WTC11 (cell line): ENCODE results near the gene CXCL9. TPM values are rescaled to one million over a fixed set of nuclear protein-coding genes. Genes with fewer than 3 reads are reported as not detected.

Experiments used
- ATAC-seq: fragments of 200-7000 bp; cut with Tn5 transposase; 2 replicates; pipeline ENCODE4 v1.10.0; 2021; ENCODE audit warnings: mild to moderate bottlenecking, moderate library complexity
- Bru-seq: library from RNA; stranded (reverse); fragments of 400-500 nt; gene quantifications from one replicate; lab custom pipeline; 2021; lab: Mats Ljungman, UMichigan
- CTCF ChIA-PET: fragments of 300-600 bp; sonication (Branson Sonifier 250); formaldehyde crosslinking; loops from one replicate; lab custom pipeline; 2021; ENCODE audit warnings: antibody characterized with exemption; lab: Charles Lee
- POLR2A ChIA-PET: fragments of 350-600 bp; sonication (Branson Sonifier 250); formaldehyde crosslinking; loops from one replicate; lab custom pipeline; 2021; ENCODE audit warnings: antibody characterized with exemption; lab: Charles Lee
- DNase-seq: peaks from one replicate; pipeline ENCODE4 v3.0.0; 2021; ENCODE audit warnings: low spot score
- H3K27ac Mint-ChIP-seq: 2 replicates; pipeline ENCODE4 v1.8.0; 2021; ENCODE audit warnings: mixed read lengths
- H3K27me3 Mint-ChIP-seq: 2 replicates; pipeline ENCODE4 v1.8.0; 2021; ENCODE audit warnings: low read depth, mild to moderate bottlenecking, moderate library complexity, mixed read lengths
- H3K36me3 Mint-ChIP-seq: 2 replicates; pipeline ENCODE4 v1.8.0; 2021; ENCODE audit warnings: mixed read lengths
- H3K4me1 Mint-ChIP-seq: 2 replicates; pipeline ENCODE4 v1.8.0; 2022; ENCODE audit warnings: mixed read lengths
- H3K4me3 Mint-ChIP-seq: 2 replicates; pipeline ENCODE4 v1.8.0; 2021; ENCODE audit warnings: mild to moderate bottlenecking, moderate library complexity, mixed read lengths
- H3K9me3 Mint-ChIP-seq: 2 replicates; pipeline ENCODE4 v1.8.0; 2021; ENCODE audit warnings: mixed read lengths
- FOXK1 ChIP-seq: sonication (generic); formaldehyde crosslinking; IDR thresholded peaks from 2 replicates; pipeline ENCODE4 v1.8.0; 2022; ENCODE audit warnings: mild to moderate bottlenecking, moderate library complexity, missing genetic modification reagents
- GABPB1 ChIP-seq: sonication (generic); formaldehyde crosslinking; IDR thresholded peaks from 2 replicates; pipeline ENCODE4 v1.8.1; 2023; ENCODE audit warnings: mild to moderate bottlenecking, missing genetic modification reagents
- GRHL2 ChIP-seq: fragments of 250-450 bp; sonication (Bioruptor Pico); IDR thresholded peaks from 2 replicates; pipeline ENCODE4 v1.8.0; 2022; ENCODE audit warnings: mild to moderate bottlenecking, moderate library complexity; ENCODE audit not compliant: insufficient replicate concordance, severe bottlenecking
- SP1 ChIP-seq: sonication (generic); formaldehyde crosslinking; conservative IDR thresholded peaks from 2 replicates; pipeline ENCODE4 v1.8.1; 2022; ENCODE audit warnings: missing genetic modification reagents
- TEAD1 ChIP-seq: sonication (generic); formaldehyde crosslinking; IDR thresholded peaks from 2 replicates; pipeline ENCODE4 v1.8.0; 2022; ENCODE audit warnings: mild to moderate bottlenecking, missing genetic modification reagents
- TEAD4 ChIP-seq: sonication (generic); formaldehyde crosslinking; IDR thresholded peaks from 2 replicates; pipeline ENCODE4 v1.8.0; 2022; ENCODE audit warnings: mild to moderate bottlenecking, missing genetic modification reagents
- ZNF138 ChIP-seq: sonication (generic); formaldehyde crosslinking; conservative IDR thresholded peaks from 2 replicates; pipeline ENCODE4 v1.8.1; 2022; ENCODE audit warnings: mild to moderate bottlenecking, moderate library complexity, missing genetic modification reagents
- long read RNA-seq, 3 experiments: library from RNA in 1 of 3; library from capped mRNA in 1 of 3; library from polyadenylated mRNA in 1 of 3; unstranded in 2 of 3; stranded (forward) in 1 of 3; transcript quantifications; one replicate each; pipeline ENCODE4 v2.0.0, GENCODE V29; 2021
- total RNA-seq: library from RNA; stranded (reverse); gene quantifications from 3 replicates; pipeline ENCODE4 v1.2.3, GENCODE V29; 2021
- TF ChIP-seq, protein P1 (sequence below): fragments of 250-450 bp; sonication (Bioruptor Pico); IDR thresholded peaks from 2 replicates; pipeline ENCODE4 v1.9.0; 2021; ENCODE audit warnings: mild to moderate bottlenecking, borderline replicate concordance
- TF ChIP-seq, protein P2 (sequence below): sonication (generic); formaldehyde crosslinking; IDR thresholded peaks from 2 replicates; pipeline ENCODE4 v1.8.1; 2023; ENCODE audit warnings: mild to moderate bottlenecking, moderate library complexity, missing genetic modification reagents
- TF ChIP-seq, protein P3 (sequence below): sonication (generic); formaldehyde crosslinking; conservative IDR thresholded peaks from 2 replicates; pipeline ENCODE4 v1.8.1; 2023; ENCODE audit warnings: mild to moderate bottlenecking, low read depth, missing genetic modification reagents, moderate library complexity
- TF ChIP-seq, protein P4 (sequence below): sonication (generic); formaldehyde crosslinking; IDR thresholded peaks from 2 replicates; pipeline ENCODE4 v1.8.0; 2022; ENCODE audit warnings: missing genetic modification reagents

Gene CXCL9
- total RNA-seq (0.07 TPM in 1 of 3 replicates, not detected in the others), Bru-seq, nascent RNA (not detected)
- long read RNA-seq, experiment 1: 0 reads
- long read RNA-seq, experiment 2, partial matches to known transcripts: 0 of 1 reads
- long read RNA-seq, experiment 2, other reads (novel, unspliced or antisense): 1 of 1 reads
- long read RNA-seq, experiment 3: 0 reads

DNA sequence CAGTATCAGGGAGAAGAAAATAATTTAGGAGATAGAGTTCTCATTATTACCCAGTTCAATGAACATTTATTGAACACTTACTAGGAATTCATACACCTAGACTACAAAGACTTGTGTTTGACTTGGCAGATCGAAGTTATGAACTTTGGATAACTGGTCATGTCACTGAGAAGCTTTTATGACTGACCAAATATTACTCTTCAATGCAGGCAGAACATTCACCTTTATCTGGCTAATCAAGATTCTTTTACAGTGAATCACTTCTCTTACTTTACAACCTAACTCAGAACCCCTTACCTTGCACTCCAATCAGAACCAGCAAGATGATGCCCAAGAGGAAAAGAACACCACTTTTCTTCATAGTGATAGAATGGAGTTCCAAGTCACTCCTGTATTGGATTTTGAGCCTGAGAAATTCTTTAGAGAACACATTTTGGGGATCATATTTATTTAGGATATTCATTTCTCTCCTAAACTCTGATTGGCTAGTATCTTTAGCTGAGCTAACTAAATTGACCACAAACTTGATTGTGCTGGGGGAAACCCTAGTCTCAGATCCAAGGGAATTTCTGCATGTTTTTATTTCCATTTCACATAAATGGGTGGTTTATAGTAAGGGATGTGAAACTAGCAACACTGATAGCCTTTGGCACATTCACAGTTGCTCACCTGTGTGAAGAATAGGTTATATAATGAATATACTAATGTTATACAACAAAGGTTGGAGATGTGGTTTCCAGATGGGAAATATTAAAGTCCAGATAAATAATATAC is at the start of gene CXCL9:
CXCL9 (minus strand) TSS at position 421 of the 774 bp plus-strand sequence; CDS start at position 361, 60 bp downstream.
- POLR2A ChIA-PET: no interaction called here
- H3K36me3 Mint-ChIP-seq: no peaks in the 10 kb centered on the region

DNA sequence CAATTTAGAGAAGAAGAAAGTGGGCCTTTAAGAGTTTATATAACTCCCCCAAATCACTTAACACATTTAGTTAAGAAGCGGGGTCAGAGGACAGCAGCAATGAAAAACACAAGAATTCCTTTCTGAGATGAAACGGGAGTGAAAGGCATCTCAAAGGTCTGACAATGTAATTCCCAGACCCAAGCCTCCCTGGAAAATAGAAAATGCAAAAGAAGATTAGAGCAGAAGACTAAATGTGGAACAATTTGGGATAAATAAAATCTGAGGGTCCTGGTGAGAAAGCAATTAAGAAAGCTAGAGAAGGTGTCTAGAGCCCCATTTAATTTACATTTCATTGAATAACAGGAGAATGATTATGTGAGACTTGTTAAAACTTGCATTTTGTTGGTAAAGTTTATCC is 48.1 kb upstream of the CXCL9 start:
- H3K27me3 Mint-ChIP-seq: no peaks in the 10 kb centered on the region
- DNase-seq: no peak
- CTCF ChIA-PET: interaction anchor here (1.2 to 3.4 kb wide), 4 partner anchors 31 to 207 kb away, joined by 3 to 23 read pairs (median 8); no protein-coding TSS in a partner anchor
- POLR2A ChIA-PET: no interaction called here
- H3K36me3 Mint-ChIP-seq: no peaks in the 10 kb centered on the region
- no peak overlapping the region for H3K27ac Mint-ChIP-seq
- TF ChIP-seq GRHL2 (CRISPR knock-in tag): no peak
- TF ChIP-seq, protein P1, sequence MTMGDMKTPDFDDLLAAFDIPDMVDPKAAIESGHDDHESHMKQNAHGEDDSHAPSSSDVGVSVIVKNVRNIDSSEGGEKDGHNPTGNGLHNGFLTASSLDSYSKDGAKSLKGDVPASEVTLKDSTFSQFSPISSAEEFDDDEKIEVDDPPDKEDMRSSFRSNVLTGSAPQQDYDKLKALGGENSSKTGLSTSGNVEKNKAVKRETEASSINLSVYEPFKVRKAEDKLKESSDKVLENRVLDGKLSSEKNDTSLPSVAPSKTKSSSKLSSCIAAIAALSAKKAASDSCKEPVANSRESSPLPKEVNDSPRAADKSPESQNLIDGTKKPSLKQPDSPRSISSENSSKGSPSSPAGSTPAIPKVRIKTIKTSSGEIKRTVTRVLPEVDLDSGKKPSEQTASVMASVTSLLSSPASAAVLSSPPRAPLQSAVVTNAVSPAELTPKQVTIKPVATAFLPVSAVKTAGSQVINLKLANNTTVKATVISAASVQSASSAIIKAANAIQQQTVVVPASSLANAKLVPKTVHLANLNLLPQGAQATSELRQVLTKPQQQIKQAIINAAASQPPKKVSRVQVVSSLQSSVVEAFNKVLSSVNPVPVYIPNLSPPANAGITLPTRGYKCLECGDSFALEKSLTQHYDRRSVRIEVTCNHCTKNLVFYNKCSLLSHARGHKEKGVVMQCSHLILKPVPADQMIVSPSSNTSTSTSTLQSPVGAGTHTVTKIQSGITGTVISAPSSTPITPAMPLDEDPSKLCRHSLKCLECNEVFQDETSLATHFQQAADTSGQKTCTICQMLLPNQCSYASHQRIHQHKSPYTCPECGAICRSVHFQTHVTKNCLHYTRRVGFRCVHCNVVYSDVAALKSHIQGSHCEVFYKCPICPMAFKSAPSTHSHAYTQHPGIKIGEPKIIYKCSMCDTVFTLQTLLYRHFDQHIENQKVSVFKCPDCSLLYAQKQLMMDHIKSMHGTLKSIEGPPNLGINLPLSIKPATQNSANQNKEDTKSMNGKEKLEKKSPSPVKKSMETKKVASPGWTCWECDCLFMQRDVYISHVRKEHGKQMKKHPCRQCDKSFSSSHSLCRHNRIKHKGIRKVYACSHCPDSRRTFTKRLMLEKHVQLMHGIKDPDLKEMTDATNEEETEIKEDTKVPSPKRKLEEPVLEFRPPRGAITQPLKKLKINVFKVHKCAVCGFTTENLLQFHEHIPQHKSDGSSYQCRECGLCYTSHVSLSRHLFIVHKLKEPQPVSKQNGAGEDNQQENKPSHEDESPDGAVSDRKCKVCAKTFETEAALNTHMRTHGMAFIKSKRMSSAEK (CRISPR knock-in tag): no peak
- TF ChIP-seq SP1: no peak
- no peak for TF ChIP-seq TEAD1 (CRISPR knock-in tag)
- no peak for TF ChIP-seq GABPB1 (CRISPR knock-in tag)
- TF ChIP-seq, protein P2, sequence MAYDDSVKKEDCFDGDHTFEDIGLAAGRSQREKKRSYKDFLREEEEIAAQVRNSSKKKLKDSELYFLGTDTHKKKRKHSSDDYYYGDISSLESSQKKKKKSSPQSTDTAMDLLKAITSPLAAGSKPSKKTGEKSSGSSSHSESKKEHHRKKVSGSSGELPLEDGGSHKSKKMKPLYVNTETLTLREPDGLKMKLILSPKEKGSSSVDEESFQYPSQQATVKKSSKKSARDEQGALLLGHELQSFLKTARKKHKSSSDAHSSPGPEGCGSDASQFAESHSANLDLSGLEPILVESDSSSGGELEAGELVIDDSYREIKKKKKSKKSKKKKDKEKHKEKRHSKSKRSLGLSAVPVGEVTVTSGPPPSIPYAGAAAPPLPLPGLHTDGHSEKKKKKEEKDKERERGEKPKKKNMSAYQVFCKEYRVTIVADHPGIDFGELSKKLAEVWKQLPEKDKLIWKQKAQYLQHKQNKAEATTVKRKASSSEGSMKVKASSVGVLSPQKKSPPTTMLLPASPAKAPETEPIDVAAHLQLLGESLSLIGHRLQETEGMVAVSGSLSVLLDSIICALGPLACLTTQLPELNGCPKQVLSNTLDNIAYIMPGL: no peak
- TF ChIP-seq, protein P3, sequence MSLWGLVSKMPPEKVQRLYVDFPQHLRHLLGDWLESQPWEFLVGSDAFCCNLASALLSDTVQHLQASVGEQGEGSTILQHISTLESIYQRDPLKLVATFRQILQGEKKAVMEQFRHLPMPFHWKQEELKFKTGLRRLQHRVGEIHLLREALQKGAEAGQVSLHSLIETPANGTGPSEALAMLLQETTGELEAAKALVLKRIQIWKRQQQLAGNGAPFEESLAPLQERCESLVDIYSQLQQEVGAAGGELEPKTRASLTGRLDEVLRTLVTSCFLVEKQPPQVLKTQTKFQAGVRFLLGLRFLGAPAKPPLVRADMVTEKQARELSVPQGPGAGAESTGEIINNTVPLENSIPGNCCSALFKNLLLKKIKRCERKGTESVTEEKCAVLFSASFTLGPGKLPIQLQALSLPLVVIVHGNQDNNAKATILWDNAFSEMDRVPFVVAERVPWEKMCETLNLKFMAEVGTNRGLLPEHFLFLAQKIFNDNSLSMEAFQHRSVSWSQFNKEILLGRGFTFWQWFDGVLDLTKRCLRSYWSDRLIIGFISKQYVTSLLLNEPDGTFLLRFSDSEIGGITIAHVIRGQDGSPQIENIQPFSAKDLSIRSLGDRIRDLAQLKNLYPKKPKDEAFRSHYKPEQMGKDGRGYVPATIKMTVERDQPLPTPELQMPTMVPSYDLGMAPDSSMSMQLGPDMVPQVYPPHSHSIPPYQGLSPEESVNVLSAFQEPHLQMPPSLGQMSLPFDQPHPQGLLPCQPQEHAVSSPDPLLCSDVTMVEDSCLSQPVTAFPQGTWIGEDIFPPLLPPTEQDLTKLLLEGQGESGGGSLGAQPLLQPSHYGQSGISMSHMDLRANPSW: no peak
- TF ChIP-seq ZNF138 (CRISPR knock-in tag): no peak
- peaks cover 28% of the 10 kb centered on the region for H3K4me1 Mint-ChIP-seq
- no peak for ATAC-seq
- H3K4me3 Mint-ChIP-seq: no peak overlapping the region
- H3K9me3 Mint-ChIP-seq: no peaks in the 10 kb centered on the region

More for the DNA sequence above, at the start of gene CXCL9:
- no peak for DNase-seq
- Mint-ChIP-seq H3K9me3 (no peaks in the 10 kb centered on the region), H3K4me1 (peaks cover 11% of the 10 kb centered on the region), H3K4me3 (no peak within 1 kb of the TSS), H3K27me3 (peaks cover 15% of the 10 kb centered on the region), H3K27ac (no peak within 1 kb of the TSS)
- TF ChIP-seq FOXK1 (CRISPR knock-in tag): no peak
- TF ChIP-seq, protein P4, sequence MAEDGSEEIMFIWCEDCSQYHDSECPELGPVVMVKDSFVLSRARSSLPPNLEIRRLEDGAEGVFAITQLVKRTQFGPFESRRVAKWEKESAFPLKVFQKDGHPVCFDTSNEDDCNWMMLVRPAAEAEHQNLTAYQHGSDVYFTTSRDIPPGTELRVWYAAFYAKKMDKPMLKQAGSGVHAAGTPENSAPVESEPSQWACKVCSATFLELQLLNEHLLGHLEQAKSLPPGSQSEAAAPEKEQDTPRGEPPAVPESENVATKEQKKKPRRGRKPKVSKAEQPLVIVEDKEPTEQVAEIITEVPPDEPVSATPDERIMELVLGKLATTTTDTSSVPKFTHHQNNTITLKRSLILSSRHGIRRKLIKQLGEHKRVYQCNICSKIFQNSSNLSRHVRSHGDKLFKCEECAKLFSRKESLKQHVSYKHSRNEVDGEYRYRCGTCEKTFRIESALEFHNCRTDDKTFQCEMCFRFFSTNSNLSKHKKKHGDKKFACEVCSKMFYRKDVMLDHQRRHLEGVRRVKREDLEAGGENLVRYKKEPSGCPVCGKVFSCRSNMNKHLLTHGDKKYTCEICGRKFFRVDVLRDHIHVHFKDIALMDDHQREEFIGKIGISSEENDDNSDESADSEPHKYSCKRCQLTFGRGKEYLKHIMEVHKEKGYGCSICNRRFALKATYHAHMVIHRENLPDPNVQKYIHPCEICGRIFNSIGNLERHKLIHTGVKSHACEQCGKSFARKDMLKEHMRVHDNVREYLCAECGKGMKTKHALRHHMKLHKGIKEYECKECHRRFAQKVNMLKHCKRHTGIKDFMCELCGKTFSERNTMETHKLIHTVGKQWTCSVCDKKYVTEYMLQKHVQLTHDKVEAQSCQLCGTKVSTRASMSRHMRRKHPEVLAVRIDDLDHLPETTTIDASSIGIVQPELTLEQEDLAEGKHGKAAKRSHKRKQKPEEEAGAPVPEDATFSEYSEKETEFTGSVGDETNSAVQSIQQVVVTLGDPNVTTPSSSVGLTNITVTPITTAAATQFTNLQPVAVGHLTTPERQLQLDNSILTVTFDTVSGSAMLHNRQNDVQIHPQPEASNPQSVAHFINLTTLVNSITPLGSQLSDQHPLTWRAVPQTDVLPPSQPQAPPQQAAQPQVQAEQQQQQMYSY (CRISPR knock-in tag): no peak
- no peak for TF ChIP-seq TEAD4
- CTCF ChIA-PET: interaction anchor here (1.0 kb wide), 1 partner anchor 11 kb away, joined by 5 read pairs; no protein-coding TSS in a partner anchor
- no peak for ATAC-seq
